T47D (cell line): ENCODE measurements around the gene CRCP.
"Not testable (repeated sequence)": the region's sequence is repeated elsewhere in the genome, so short reads cannot be mapped to it uniquely, and the experiment has no call there.

Experiments
- DNase-seq, 2 experiments: peaks; one replicate each; pipeline versions ENCODE4 v3.0.0 to v3.0.0-alpha.2; 2011 to 2012; ENCODE audit warnings: low read depth in 1 of 2, low spot score in 1 of 2
- JUND ChIP-seq: IDR thresholded peaks from 2 replicates; pipeline ENCODE4 v1.6.1; 2012; ENCODE audit warnings: low read depth
- in situ Hi-C: cut with HindIII; loops from 2 replicates; pipeline ENCODE4 v1.10.0; 2016; ENCODE audit warnings: low sequenced_read_pairs, low pct_unique_long_range_greater_than_20kb

CRCP gene

GRCh38 chr7:66150471-66150870, 35.8 kb downstream of the CRCP start:
- no peak for TF ChIP-seq JUND
- DNase-seq: no peak
- in situ Hi-C loops: no loop called here

DNA sequence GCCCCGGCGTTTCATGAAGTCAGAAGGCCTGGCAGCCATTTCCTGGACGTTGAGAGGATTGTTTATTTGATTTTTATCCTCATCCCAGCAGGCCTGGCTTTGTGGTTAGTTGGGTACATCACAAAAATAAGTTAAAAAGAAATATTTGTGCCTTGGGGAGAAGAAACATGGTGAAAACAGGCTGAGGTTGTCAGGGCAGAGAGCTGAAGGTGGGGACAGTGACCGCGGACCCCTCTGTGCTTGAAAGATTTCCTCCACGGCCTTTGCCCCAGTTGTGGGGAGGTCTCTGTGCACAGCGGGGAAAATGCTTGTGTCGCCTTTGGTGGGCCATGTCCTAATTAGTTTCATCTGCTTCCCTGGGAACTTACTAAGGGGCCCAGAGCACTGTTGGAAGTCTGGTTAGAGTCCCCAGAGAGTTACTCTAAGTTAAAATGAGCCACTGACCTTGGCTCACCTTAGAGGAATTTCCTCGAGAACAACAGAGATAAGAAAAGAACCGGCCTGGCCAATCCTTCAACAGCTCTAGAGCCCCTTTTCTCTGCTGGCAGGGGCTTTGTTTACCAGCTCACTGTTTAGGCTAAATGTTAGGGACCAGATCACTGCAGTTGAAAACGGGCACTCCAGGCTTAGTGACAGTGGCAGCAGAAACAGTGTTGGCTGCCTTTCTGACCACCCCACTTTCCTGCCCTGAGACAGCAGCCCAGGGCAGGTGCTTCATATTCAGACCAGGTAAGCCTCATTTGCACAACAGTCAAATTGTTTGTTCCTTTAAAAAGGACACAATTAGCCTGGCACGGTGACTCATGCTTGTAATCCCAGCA, 37.9 kb downstream of the CRCP start:
- no peak for DNase-seq
- in situ Hi-C loops: no loop called here
- no peak for TF ChIP-seq JUND

DNA sequence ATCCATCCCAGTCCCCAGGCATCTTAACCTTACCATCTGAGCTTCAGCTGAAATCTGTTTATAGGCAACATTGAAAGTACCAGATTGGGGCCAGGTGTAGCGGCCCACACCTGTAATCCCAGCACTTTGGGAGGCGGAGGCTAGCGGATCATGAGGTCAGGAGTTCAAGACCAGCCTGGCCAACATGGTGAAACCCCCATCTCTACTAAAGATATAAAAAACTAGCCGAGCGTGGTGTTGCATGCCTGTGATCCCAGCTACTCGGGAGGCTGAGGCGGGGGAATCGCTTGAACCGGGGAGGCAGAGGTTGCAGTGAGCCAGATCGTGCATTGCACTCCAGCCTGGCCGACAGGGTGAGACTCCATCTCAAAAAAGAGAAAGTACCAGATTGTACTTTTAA, 39.0 kb downstream of the CRCP start:
- TF ChIP-seq JUND: no peak
- no peak for DNase-seq
- in situ Hi-C loops: no loop called here

GRCh38 chr7:66156035-66156434, 41.4 kb downstream of the CRCP start:
- DNase-seq, in situ Hi-C loops: not testable (repeated sequence)

- TF ChIP-seq JUND: no peak
- in situ Hi-C loops: no loop called here
- no peak for DNase-seq
These were observed 42.4 kb downstream of the CRCP start for GRCh38 chr7:66157060-66157459.

GRCh38 chr7:66162622-66163021, 48.0 kb downstream of the CRCP start:
- no peak for DNase-seq
- in situ Hi-C loops: no loop called here
- no peak for TF ChIP-seq JUND

DNA sequence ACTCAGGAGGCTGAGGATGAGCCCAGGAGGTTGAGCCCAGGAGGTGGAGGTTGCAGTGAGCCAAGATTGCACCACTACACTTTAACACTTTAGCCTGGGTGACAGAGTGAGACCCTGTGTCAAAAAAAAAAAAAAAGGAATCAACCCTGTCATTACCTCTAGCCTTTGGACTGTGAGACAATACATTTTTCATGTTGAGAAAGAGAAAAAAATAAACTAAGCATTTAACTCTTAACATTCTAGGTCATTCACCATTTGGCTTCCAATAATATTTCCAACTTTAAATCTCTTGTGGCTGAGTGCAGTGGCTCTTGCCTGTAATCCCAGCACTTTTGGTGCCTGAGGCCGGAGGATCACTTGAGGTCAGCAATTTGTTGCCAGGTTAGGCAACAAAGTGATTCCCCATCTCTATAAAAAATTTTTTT, 48.6 kb downstream of the CRCP start:
- in situ Hi-C loops: no loop called here
- DNase-seq: no peak
- no peak for TF ChIP-seq JUND

DNA sequence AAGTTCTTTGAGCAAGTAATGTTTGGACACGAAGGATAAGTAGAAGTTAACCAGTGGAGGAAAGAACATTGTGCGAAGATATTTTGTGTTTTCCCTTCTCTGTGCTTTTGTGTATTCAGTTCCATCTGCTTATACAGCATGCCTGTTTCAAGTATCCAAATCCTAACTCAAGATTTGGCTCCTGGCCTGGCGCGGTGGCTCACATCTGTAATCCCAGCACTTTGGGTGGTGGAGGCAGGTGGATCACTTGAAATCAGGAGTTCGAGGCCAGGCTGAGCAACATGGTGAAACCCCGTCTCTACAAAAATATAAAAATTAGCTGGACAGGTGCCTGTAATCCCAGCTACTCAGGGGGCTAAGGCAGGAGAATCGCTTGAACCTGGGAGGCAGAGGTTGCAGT, 49.7 kb downstream of the CRCP start:
- no peak for TF ChIP-seq JUND
- in situ Hi-C loops: no loop called here
- no peak for DNase-seq

- in situ Hi-C loops: no loop called here
- no peak for TF ChIP-seq JUND
- no peak for DNase-seq
These were observed 53.2 kb downstream of the CRCP start for GRCh38 chr7:66167773-66168387.

DNA sequence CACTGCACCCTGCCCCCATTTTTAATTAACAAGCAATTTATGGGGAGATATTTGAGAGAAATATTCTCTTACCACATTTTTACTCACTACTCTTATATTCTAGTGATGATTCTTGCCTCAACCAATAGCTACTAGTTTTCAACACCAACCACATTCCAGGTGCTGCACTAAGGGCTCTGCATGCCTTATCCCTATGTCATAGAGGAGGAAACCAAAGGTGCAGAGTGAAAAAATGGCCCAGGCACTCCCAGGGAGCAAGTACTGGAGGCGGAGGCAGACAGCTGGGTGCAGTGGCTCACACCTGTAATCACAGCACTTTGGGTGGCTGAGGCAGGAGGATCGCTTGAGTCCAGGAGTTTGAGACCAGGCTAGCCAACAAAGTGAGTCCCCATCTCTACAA, 55.0 kb downstream of the CRCP start:
- TF ChIP-seq JUND: no peak
- in situ Hi-C loops: no loop called here
- DNase-seq: no peak

- in situ Hi-C loops: no loop called here
- DNase-seq: no peak
- no peak for TF ChIP-seq JUND
These were observed 55.9 kb downstream of the CRCP start for GRCh38 chr7:66170309-66171231.

- in situ Hi-C loops: not testable (repeated sequence)
These were observed 58.1 kb downstream of the CRCP start for GRCh38 chr7:66172536-66173401.

More at GRCh38 chr7:66172536-66173401, 58.1 kb downstream of the CRCP start:
- DNase-seq: not testable (repeated sequence)
